NCI-H526 treated with DMSO at 0.1 percent for 48 hours (cell line): ENCODE data around the gene TFE3.

Source experiments
- DNase-seq: peaks from one replicate; lab custom pipeline; 2025; lab: John Stamatoyannopoulos, UW

Gene TFE3

DNA sequence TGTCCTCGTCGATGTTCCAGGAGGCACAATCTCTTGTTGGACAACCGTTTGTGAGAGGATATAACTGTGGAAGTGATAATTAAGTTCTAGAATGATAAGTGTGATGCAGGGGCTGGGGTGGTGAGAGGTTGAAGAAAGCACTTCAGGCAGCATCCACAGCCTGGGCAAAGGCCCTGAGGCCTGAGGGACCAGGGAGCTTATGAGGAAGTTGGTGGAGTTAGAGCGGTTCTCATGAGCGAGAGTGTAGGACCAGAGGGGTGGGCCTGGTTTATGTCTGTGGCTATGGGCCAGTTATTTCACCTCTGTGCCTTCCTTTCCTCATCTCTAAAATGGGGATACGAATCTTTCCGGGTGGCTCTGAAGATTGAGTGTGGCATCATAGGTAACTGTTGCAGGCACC is 18.3 kb upstream of the TFE3 start:
- DNase-seq, result no peak

DNA sequence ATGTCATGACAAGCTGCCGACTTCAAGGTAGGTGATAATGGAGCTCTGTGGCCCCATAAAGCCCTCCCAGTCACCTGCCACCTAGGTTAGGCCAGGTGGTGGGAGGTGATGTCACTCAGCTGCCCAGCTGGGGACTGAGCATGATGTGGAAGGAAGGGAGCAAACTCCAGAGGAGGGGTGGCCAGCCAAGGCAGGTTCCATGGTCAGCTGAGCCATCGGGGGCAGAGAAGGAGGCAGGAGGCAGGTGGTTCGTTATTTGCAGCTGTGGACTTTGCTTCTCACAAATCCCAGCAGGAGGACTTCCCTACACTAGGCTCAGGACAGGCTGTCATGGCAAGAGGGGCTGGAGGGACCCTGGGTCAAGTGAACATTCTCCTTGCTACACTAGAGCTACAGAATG is 17.8 kb upstream of the TFE3 start:
- DNase-seq, result no peak

DNA sequence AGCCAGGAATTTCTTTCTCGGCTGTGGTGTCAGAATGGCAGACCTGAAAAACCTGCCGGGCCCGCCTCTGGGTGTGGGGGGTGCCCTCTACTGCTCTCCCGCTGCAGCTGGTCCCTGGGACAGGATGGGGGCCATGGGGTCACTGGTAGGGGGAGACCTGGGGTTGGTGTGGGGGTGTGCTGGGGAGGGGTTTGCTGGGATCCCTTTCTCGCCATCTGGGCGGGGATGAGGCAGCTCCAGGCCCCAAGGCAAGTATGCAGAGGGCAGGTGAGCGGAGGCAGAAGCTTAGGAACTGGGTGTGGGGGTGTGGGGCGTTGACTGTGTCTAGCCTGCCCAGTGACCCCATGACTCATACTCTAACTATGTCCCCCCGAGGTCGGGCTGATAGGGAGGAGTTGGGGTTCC is 16.5 kb upstream of the TFE3 start:
- no peak for DNase-seq

DNA sequence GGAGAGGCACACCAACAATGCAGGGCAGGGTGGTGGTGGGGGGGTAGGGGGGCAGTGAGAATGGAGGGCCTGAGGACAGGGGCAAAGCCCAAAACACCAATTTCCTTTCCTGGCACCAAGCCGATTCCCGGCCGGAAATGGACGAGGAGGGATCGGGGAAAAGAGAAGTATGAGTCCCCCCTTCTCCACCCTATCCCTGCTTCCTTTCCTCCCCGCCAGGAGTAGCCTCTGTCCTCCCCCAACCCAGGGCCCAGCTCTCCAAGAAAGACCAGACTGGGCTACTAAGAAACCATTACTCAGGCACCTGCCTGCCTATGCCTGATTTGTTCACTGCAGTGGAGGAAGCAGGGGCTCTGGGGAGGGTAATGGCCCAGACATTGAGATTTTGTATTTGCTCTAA is 16.0 kb upstream of the TFE3 start:
- no peak for DNase-seq

DNA sequence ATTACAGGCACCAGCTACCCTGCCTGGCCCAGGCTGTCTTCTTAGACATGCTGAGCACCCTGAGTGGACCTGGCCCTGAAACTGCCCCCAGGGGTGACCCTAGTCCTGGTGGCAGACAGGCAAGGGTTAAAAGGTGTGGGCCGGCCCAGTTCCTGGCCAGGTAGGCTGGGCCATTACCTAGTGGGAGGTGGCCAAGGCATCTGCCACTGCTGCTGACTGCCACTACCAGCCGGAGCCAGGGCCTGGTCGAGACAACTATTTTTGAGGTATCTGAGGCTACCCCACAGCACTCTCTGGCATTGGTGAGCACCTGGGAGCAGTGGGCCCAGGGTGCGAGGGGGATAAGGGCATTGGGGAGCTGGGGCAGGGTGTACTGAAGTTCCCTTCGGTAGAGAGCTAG is 15.6 kb upstream of the TFE3 start, which contains the start of gene CCDC120:
CCDC120 (plus strand) TSS at position 206 of the 400 bp plus-strand sequence. CDS start 3,043 bp downstream, outside the sequence.
- no peak for DNase-seq

DNA sequence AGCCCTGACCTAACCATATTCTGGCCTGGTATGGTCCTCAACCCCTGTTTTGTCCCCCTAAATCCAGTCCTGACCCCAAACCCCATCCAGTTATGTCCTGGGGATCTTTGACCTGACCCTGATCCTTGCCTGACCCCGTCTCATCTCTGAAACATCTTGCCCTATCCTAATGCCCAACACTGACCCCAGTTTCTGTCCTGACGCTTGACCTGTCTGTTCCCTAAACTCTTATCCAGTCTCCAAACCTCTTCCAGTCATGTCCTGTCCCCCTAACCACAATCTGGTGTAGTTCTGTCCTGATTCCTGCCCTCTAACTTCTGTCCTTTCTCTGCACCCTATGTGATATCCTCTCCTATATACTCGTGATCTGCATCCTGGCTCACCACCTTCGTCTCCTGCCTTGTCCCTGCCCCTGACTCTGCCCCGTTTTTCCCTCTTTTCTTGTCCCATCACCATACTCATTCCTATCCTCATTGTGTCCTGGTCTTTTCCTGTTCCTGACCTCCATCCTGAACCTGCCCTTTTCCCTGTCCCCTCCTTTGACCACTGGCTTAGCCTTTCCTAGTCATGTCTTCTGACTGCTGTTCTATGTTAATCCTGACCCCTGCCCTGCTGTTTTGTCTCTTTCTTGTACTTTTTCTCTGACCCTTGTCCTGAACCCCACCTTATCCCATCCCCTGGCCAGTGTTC is 11.1 kb upstream of the TFE3 start:
- DNase-seq, result no peak

DNA sequence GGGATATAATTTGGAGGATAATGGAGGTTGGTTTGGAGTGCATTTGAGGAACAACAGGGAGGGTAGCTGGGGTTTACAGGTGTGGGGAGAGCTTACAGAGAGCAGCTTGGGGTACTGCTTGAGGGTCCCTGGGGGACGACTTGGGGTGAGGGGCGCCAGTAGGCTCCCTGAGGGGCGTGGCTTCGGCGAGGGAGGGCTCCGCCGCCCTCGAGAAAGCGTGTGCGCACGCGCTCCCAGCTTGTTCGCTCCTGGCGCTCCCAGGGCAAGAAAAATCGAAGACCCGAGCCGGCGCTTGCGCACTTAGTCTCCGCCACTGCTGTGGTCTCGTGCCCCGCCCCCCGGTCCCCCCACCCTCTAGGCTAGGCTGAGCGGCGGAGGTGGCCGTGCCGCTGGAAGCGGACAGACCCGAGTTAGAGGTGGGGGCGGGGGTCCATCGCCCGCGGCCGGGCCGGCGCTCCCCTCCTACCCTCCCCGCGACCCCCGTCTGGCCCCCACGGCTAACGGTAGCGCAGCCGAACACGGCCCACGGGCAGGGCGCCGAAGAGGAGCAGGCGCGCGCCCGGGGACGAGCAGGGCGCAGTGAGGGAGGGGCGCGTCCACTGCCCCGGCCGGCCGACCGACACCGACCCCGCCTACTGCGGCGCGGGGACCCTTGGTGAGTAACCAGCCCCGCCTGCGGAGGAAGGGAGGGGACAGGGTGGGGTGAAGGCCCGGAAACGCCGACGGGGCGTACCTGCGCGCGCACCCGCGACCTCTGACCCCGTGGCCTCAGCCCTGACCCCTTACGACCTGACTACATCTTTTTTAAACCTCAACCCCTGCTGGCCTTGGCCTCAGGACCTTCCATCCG is 10.3 kb upstream of the TFE3 start:
- peak; percentile 41 for DNase-seq

DNA sequence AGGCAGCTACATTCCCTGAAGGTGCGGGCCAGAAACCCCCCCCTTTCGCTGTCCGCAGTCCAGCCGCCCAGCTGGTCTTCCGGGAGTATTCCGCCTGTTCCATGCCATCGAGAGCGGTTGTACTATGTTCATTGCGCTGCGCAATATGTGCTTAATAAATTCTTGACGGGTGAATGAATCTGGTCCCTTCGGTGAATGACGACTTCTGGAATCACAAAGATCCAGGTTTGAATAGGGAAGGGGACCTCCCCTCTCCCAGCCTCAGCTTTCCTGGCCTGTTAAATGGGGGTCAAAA is 777 bp upstream of the TFE3 start:
- DNase-seq, result no peak

DNA sequence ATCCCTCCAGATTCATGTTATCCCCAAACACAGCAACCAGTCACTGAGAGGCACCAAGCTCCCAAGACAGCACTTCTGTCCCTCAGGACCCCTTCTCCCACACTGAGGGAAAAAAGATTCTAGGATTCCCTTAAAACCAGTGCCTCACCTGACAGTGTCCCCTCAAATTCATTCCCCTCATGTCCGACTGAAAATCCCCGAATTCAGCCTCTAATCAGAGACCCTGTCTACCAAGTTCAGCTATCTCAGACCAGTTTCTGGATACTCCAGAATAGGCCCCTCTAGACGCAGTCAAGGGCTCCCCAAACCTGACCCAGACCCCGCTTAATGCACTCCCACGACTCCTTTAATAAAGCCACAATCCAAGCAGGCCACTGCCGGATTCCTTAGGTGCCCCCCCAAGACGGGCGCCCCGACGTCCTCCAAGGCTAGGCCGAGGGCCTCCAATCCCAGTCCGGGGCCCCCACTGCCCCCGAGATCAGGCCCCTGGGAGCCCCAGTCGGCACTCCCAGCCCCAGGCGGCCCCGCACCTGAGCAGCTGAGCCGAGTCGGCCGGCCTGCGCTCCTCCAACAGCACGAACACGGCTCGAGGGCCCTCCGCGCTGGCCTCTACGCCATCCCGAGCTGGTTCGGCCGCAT is 457 bp downstream of the TFE3 start:
- no peak for DNase-seq

DNA sequence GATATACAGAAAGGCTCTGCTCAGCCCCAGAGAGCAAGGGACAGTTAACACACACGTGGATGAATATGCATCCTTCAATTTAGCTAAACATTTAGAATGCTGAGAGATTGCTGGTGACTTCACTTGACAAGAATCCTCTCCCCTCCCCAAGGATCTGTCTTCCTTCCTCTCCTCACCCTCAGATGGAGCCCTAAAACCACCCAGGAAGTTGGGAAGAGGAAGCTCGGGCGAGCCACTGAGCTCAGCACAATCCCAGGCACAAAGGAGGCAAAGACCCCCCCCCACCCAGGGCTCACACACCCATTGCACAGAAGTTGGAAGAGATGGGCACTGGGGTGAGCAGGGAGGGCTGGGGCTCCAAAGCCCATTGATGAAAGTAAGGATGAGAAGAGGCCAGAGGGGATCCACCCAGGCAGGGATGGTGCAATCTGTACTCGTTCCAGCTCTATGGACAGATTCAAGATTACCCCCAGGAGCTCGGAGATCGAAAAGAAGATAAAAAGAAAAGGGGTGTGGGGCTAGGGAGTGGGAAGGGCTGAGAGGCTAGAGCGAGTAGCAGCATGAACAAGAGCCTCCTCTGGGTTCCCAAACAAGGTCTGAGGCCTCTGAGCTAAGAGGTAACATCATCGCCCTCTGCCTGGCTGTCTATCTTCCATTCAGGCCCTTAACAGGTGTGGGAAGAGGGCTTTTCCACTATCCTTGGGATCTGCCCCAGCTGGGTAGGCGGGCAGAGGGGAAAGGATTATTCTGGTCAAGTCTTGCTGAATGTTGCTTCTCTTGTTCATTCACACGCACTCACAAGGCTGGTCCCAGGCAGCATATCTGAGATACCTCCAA is 1.2 kb downstream of the TFE3 start:
- no peak for DNase-seq

DNA sequence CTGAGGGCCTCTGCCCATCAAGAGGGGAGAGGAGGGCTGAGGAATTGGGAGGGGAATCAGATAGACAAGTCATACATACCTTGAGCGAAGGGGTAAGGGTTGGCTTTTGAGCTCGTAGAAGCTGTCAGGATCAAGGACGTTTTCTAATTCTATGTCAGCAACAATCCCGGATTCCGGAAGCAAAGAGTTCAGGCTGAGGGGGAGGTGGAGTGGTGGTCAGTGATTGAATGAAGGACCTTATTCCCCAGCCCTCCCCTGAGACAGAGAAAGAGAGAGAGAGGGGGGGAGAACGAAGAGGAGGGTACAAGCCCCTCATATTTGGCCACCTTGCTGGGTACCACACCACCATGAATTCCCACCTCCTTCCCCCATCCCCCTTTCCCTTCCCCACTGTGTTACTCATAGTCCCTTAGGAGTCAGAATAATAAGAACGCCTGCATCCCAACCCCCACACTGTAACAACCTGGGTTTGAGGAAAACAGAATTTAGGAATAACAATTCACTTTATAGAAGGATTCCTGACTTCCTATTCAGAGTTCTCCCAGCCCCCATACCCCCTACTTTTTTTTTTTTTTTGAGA is 2.7 kb downstream of the TFE3 start:
- no peak for DNase-seq

DNA sequence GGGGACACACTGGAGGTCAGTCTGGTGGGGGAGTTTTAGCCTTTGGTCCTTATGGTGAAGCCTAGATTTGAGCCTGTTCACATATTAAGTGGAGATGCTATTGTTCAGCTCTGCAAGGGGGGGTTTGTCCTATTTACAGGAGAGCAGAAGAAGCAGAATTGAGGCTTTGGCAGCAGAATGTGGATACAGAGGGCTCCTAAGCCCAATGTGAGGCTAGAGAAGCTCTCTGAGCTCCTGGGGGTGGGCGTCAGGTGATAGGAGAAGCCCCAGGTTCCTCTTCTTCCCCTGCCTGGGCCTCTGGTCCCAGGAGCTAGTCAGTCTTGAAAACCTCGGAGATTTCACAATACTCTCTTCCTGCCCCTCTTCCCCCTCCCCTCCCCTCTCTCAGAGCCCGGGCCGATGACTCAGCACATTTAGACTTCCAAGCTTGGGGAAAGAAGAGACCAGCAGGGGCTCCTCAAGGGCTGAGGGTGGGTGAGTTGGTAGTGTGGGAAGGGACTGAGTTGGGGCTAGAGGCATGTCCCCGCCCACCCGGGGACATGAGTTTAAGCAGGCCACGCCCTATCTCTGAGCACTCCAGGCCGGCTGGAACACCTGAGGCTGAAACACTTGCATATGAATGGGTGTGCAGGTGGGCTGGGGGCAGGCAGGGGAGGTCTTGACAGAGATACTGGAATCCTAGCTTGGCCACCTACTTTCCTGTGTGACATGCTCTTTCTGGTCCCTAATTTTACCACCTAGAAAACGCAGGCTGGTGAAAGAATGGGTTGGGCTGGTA is 3.4 kb downstream of the TFE3 start:
- no peak for DNase-seq

DNA sequence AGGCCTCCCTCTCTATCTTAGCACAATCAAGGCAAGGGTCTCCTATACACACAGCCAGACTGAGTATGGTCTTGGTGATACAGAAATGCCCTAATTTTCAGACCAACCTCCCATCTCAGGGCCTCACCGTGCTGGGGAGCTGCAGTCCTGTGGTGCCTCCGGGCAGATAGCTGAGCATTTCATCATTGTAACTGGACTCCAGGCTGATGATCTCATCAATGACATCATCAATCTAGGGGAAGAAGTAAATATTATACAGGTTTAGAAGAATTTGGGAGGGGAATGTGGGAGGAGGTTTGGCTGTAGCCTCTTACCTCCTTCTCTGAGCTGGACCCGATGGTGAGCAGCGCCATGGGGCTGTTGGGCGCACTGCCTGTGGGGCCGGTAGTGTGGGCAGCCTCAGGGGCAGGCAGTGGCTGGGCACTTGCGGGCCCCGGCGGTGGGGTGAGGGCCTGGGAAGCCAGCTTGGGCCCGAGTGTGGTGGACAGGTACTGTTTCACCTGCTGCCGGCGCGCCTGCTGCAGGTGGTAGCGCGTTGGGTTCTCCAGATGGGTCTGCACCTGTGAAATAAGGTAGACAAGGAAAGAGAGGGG is 5.2 kb downstream of the TFE3 start:
- no peak for DNase-seq

DNA sequence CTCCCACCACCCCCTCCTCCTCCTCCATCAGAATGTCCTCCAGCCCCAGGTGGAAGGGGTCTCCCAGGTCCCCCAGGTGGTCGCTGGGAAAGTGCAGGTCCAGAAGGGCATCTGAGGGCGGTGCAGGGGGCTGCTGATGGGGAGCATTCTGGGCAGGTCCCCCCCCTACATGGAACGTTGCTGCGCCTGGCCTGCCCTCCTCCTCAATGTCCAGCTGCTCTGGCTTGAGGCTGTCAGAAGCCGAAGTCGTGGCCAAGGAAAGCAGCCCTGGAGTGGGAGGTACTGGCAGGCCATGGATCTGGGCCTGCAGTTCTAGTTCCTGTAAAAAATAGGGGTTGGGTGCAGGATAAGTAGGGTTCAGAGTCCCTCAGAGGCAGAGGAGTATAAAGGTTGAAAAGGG is 12.9 kb downstream of the TFE3 start:
- DNase-seq, result no peak

DNA sequence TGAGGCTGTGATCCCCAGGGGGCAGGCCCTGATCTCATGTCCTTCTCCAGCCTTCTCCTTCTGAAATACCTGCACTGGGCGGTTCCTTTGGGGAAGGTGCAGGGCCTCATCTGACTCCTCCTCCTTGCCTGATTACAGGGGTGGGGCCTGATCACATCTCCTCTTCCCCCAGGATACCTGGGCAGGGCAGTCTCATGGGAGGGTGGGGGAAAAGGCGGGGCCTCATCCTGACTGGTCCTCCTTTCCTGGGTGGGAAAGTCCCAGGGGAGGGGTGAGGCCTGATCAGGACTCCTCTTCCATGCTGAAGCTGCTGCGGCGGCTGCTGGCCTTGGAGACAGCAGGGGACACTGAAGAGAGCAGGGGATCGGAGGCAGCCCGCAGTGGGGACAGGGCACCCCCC is 13.3 kb downstream of the TFE3 start:
- no peak for DNase-seq

DNA sequence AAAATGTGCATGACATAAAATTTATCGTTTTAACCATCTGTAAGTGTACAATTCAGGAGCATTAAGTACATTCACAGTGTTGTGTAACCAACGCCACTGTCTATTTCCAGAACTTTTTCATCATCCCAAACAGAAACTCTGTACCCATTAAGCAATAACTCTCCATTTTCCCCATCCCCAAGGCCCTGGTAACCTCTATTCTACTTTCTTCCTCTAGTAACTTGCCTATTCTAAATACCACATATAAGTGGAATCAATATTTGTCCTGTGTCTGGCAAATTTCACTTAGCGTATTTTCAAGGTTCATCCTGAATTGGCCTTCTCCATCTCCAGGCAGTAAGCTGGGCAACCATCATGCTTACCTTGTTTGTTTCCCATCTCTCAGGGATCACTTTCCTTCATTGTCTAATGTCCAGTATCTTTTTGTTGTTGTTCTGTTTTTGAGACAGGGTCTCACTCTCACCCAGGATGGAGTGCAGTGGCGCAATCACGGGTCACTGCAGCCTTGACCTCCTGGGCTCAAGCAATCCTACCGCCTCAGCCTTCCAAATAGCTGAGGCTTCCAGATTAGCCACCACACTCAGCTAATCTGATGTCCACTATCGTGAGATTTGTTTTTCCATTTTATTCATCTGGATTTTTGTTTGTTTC is 23.4 kb downstream of the TFE3 start:
- no peak for DNase-seq

DNA sequence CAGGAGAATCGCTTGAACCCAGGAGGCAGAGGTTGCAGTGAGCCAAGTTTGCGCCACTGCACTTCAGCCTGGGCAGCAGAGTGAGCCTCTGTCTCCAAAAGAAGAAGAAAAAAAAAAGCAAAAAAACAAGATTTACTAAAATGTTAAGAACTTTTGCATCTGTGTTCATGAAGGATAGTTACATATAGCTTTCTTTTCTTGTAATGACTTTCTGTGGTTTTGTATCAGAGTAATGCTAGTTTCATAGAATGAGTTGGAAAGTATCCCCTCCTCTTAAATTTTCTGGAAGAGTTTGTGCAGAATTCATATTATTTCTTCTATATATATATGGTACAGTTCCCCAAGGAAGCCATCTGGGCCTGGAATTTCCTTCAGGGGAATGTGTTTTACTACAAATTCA is 24.1 kb downstream of the TFE3 start:
- DNase-seq, result no peak

DNA sequence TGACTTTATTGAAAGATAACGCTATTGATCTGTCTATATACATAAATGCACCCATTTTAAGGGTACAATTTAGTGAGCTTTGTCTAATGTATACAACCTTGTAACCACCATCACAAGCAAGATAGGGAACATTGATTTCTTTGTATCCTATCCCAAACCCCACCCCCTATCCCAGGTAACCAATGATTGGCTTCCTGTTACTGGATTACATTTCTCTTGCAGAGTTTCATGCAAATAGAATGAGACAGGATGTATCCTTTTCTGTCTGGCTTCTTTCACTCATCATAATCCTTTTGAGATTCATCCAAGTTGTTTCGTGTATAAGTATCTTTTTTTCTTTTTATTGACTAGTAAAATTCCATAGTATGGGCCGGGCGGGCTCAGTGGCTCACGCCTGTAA is 39.5 kb downstream of the TFE3 start:
- DNase-seq, result peak; percentile 7

DNA sequence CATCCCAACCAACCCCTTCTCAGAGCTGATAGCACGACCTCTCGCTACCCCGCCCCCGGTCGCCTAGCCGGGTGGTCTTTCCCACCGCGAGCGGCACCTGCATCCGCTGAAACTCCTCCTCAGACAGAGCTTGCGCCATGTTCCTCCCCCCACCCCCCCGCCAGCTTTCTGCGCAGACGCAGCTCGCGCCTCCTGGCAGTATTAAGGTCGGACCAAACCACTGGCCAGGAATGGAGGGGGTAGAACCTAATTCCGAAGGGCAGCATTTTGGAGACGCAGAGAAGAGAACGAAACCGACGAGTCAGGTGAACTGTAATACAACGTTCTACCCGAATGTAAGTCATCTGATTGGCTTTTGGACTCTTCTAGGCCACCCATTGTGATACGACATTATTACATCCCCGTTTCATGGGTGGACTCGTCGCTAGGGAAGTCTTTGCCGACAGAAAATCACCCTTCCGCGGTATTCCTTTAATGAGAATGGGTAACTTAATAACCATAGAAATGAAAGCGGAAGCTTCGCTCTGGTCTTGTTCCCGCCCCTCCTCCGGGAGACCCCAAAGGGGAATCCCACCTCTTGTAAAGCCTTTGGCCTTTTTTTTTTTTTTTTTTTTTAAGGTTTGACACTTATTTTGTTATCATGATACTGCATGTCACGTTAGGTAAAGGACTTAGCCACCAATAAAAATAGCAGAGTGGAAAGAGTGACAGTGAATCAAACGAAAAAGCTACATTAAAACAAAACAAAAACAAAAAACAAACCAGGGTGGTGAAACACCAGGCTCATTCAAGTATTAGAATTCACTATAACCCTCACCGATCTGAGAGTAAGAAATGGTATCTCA is 40.8 kb downstream of the TFE3 start, which contains the start of gene GRIPAP1:
GRIPAP1 (minus strand) TSS at position 174 of the 845 bp plus-strand sequence; CDS start at position 139, 35 bp downstream.
- peak; percentile 83 for DNase-seq
